Measurements from ENCODE around the gene SLC38A6.

The SLC38A6 gene

DNA sequence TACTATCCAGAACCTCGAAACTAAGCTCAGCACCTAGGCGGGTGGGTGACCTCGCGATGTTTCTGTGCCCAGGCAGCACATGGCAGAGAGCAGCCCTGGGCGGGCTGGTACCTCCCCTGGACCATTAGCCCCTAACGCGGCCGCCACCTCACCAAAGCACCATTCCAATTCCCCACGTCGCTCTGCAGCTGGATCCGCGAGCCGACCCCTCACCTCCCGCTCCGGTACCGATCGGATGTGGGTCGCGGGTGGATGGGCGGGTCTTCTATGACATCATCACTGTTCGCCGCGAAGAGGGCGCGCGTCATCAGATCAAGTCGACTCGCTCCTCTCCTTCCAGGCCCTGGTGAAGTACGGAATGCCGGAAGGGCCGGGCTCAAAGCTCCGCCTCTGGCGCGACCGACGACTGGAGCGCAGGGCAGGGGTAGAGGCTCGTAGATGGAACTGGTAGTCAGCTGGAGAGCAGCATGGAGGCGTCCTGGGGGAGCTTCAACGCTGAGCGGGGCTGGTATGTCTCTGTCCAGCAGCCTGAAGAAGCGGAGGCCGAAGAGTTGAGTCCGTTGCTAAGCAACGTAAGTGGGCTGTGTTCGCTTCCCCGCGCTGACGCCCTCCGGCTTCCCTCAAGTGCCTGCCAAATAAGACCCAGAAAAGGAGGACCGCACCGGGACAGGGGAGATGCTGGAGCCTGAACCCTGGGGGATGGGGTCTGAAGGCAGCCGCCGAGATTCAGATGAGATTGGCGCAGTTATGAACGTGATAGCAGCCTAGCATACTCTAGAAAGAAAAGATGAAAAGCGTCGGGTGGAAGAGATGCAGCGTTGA, at the start of gene SLC38A6, which contains the start of gene TRMT5:
SLC38A6 (plus strand) TSS at position 435 of the 822 bp plus-strand sequence; CDS start at position 468, 33 bp downstream.
TRMT5 (minus strand) TSS at position 269 of the 822 bp plus-strand sequence; CDS start at position 163, 106 bp downstream.
- peak; percentile 79 to 86 (median 83) for DNase-seq (ENCODE audit: low read depth in 4 of 4, low spot score in 1 of 4)

DNA sequence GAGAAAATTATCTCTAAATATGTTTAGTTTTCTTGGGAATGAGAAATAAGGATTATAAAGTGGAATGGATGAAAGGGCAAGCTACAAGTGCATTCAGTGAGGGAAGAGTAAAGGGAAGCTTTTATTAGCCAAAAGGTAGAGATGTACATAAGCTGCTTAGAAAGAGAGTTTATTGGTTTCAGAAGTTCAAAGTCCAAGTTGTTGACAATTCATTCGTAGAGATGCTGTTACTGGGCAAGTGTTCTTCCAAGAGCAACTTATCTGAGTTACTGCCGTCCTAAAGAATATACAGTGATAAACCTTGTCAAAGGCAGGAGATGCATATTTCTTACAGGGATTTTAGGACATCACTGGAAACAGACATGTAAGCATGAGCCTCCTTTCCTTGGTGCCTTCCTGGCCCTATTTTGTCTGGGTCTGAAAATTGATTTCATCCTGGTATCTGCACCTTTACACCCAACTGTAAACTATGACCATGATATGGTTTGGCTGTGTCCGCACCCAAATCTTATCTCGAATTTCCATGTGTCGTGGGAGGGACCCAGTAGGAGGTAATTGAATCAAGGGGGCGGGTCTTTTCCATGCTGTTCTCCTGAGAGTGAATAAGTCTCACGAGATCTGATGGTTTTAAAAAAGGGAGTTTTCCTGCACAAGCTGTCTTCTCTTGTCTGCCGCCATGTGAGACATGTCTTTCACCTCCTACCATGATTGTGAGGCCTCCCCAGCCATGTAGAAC, 47.0 kb upstream of the SLC38A6 start:
- DNase-seq (ENCODE audit: low read depth in 4 of 4, low spot score in 1 of 4) = no peak

DNA sequence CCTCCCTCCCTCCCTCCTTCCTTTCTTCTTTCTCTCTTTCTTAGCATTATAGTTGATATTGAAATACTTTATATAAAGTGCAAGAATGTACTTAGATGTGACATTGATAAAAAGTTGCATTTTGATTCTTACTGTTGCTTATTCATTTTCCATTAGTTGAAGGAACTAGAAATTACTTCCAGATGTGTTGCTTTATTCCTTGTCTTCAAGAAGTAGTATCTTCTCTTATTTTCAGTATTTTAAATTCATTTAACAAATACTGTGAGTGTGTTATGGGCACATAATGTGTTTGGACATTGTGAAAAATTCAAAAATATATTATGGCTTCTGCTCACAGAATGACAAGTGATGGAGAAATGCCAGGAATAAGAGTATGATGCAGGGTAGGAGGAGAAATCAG, 45.7 kb upstream of the SLC38A6 start:
- no peak for DNase-seq (ENCODE audit: low read depth in 4 of 4, low spot score in 1 of 4)

DNA sequence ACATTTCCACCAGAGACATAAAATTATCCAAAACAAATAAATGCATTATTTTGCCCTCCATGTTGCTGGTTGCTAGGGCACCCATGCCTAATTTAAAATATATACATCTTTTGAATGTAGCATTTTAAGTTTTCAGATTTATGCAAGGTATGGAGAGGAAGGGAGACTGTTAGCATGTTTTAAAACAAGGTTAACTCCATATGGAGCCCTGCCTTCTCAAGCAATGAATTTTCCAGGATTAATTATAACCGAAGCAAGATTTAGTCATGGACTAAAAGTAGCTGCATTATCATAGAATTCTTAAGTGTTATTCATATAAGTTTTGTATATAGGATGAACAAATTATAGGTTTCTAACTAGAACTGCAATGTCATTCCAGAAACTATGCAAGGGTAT, 37.4 kb upstream of the SLC38A6 start:
- no peak for DNase-seq (ENCODE audit: low read depth in 4 of 4, low spot score in 1 of 4)

DNA sequence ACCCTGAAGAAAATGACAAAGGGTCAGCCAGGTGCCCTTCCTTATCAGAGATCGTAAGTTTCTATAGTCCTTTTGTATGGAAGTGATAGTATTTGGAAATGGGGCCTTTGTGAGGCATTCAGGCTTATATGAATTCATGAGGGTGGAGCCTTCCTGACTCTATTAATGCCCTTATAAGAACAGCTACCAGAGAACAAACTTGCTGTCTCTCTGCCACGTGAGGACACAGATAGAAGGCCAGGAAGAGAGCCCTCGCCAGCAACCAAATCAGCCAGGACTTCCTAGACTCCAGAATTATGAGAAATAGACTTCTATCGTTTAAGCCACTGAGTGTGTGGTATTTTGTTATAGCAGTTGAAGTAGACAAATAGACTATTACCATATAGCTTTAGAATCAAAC, 36.8 kb upstream of the SLC38A6 start:
- DNase-seq (ENCODE audit: low read depth in 4 of 4, low spot score in 1 of 4) = no peak

GRCh38 chr14:60945984-60946383, 35.1 kb upstream of the SLC38A6 start:
- no peak for DNase-seq (ENCODE audit: low read depth in 4 of 4, low spot score in 1 of 4)

- DNase-seq (ENCODE audit: low read depth in 4 of 4, low spot score in 1 of 4) = no peak
These were observed 34.3 kb upstream of the SLC38A6 start for GRCh38 chr14:60946773-60947172.

DNA sequence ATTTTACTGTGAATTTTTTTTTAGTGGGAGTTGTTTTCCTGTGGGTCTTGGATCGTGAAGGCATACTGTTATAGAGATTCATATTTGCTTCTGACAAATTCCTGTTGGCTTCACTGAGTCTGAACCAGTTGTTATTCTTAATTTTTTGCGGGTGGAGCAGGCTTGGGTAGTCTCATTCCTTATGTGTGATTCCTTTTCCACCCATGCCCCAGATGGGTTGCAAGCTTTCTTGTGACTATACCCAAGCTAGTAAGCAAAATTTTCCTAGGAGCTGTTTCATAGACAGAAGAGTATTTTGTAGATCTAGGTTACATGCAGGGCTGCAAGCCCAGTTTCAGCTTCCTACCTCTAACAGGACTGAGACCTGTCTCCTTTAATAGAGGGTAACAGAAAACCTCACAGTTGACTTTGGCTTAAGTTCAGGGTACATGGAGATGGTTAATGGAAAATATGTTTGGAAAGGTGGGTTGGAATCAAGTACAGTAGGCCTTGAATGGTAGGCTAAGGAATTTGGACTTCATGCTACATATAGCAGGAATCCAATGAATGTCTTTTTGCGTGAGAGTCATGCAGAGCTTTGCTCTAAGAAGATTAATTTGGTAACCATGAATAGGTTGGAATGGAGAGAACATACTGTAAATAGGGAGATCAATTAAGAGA, 29.1 kb upstream of the SLC38A6 start:
- DNase-seq (ENCODE audit: low read depth in 4 of 4, low spot score in 1 of 4) = no peak

DNA sequence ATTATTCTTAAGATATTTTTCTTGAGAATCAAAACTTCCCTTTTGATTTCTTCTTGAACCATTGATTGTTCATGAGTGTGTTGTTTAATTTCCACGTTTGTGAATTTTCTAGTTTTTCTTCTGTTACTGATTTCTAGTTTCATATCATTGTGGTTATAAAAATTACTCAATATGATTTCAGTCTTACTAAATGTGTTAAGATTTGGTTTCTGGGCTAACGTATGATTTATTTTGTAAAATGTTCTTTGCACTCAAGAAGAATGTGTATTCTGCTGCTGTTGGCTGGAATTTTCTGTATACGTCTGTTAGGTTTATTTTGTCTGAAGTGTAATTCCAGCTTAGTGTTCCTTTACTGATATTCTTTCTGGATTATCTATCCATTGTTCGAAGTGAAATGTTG, 24.8 kb upstream of the SLC38A6 start:
- no peak for DNase-seq (ENCODE audit: low read depth in 4 of 4, low spot score in 1 of 4)

DNA sequence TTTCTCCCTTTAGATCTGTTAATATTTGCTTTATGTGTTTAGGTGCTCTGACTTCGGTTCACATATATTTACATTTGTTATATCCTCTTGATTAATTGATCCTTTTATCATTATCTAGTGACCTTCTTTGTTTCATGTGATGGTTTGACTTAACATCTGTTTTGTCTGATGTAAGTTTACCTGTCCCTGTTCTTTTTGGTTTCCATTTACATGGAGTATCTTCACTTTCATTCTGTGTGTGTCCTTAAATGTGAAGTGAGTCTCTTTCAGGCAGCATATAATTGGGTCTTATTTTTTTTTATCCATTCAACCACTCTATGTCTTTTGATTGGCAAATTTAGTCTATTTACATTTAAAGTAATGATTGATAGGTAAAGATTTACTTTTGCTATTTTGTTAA, 24.4 kb upstream of the SLC38A6 start:
- DNase-seq (ENCODE audit: low read depth in 4 of 4, low spot score in 1 of 4) = no peak

GRCh38 chr14:60958146-60958545, 22.9 kb upstream of the SLC38A6 start:
- DNase-seq (ENCODE audit: low read depth in 4 of 4, low spot score in 1 of 4) = no peak

DNA sequence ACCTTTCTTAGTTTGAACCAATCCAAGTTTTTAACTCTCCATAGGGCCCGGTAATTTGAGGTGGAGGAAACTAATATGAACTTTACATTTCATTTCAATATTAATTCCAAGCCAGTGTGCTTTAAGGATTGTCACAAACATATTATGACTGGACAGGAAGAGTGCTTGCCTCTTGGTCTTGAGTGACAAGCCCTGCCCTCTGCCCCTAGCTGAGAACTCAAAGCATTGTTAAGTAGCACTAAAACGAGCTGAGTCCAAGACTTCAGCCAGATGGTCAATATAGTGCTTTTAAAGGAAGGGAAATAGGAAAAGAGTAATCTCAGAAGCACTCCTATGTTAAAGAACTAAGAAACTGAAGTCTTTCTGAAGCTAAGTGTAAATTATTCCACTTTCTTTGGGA, 17.3 kb upstream of the SLC38A6 start:
- no peak for DNase-seq (ENCODE audit: low read depth in 4 of 4, low spot score in 1 of 4)

GRCh38 chr14:60964904-60965303, 16.1 kb upstream of the SLC38A6 start:
- DNase-seq (ENCODE audit: low read depth in 4 of 4, low spot score in 1 of 4) = no peak

DNA sequence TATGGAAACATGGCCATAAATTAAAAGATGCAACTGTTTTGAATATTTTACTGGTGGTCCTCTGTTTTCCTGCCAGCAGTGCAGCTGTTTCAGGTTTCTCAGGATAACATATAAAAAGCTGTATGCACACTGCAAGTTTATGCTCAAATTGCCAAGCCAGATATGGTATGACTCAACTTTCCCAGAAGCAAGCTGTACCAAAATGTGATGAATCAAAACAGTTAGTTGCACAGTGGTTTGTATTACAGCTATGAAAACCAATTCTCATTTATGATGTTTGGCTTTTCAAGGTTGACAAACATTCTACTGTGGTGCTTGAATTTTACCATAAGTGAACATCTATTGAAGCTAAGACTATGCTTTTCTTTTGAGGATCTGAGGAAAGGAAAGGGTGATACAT, 15.6 kb upstream of the SLC38A6 start:
- DNase-seq (ENCODE audit: low read depth in 4 of 4, low spot score in 1 of 4) = no peak

- DNase-seq (ENCODE audit: low read depth in 4 of 4, low spot score in 1 of 4) = no peak
These were observed 12.9 kb upstream of the SLC38A6 start for GRCh38 chr14:60968099-60968498.

DNA sequence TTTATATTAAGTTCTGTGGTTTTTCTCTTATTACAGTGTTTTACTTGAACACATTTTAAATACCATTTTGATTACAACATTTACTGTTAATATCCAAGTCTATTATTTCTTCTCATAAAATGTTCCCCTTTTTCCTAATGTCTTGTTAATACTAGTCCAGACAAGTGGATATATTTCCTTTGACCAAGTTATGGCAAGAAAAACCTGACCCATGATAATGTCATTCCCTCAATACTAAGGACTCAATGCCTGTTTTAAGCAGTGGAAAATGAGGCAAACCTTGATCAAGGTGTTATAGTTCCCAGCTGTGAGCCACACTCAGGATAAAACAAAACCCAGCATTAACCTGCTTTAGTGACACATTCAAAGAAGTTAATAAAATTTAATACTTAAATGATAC, 12.4 kb upstream of the SLC38A6 start:
- DNase-seq (ENCODE audit: low read depth in 4 of 4, low spot score in 1 of 4) = no peak

GRCh38 chr14:60970146-60970545, 10.9 kb upstream of the SLC38A6 start:
- DNase-seq (ENCODE audit: low read depth in 4 of 4, low spot score in 1 of 4) = no peak

GRCh38 chr14:60971271-60971670, 9.8 kb upstream of the SLC38A6 start:
- DNase-seq (ENCODE audit: low read depth in 4 of 4, low spot score in 1 of 4) = no peak

DNA sequence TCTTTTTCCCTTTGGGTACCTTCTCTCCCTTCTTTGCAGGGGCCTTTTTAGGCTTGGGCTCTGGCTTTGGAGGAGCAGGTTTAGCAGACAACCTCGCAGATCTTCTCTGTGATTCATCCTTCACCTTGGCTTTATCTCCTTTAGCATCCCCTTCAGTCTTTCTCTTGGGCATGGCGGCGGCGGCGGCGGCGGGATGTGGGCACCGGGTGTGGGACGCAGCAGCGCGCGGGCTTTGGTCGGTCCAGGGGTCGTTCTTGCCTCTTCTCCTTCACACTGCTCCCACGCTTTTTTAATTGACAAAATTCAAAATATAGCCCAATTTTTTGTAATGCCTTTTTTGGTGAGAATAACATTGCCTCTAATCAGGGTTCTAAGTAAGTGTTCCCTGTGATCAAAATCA, 8.8 kb upstream of the SLC38A6 start:
- no peak for DNase-seq (ENCODE audit: low read depth in 4 of 4, low spot score in 1 of 4)

GRCh38 chr14:60973070-60973469, 8.0 kb upstream of the SLC38A6 start:
- no peak for DNase-seq (ENCODE audit: low read depth in 4 of 4, low spot score in 1 of 4)

DNA sequence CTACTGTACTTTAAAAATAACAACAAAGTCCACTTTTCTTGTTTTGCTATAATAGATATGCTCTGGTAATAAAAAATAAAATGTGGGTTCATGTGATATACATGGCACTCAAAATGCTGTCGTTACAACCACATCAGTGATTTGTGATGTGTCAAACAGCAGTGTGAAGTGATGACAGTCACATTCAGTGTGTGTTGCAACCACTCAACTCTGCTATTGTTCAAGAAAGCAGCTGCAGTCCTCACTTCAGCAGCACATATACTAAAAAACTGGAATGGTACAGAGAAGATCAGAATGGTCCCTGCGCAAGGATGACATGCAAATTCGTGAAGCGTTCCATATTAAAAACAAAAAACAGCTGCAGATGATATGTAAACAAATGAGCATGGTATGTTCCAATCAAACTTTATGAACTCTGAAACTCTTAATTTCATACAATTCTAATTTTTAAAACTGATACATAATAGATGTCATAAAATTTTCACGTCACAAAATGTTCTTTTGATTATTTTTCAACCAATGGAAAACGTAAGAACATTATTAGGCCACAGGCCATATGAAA, 6.9 kb upstream of the SLC38A6 start:
- no peak for DNase-seq (ENCODE audit: low read depth in 4 of 4, low spot score in 1 of 4)

GRCh38 chr14:60975551-60975950, 5.5 kb upstream of the SLC38A6 start:
- DNase-seq (ENCODE audit: low read depth in 4 of 4, low spot score in 1 of 4) = no peak

Data from stimulated activated CD4-positive, alpha-beta T cell treated with anti-CD3 and anti-CD28 coated beads, Interleukin-1b, Interleukin-23, amount 100 ng/mL, for 24 hours (primary cell).